ENCODE data around the gene NPBWR2.

DNA sequence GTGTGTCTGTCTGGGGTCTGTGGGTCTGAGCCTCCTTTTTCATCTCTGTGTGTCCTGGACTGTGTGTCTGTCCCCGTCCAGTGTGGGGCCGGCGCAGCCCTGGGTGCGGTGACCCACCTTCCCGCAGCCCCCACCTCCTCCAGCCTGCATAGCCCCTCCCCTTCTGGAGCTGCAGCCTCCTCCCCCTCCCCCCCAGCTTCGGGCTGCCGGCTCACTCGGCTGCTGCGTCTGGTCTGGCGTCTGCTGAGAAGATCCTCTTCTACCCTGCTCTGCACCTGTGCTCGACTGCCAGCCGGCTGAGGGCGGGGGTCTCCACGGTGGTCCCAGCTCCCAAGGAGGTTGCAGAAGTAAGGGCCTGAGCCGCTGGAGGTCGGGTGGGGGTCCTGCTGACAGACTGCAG is 15.6 kb downstream of the NPBWR2 start:
- no peak for TF ChIP-seq POLR2A (IDR thresholded peaks at IDR 0.05)
- TF ChIP-seq, protein P1, sequence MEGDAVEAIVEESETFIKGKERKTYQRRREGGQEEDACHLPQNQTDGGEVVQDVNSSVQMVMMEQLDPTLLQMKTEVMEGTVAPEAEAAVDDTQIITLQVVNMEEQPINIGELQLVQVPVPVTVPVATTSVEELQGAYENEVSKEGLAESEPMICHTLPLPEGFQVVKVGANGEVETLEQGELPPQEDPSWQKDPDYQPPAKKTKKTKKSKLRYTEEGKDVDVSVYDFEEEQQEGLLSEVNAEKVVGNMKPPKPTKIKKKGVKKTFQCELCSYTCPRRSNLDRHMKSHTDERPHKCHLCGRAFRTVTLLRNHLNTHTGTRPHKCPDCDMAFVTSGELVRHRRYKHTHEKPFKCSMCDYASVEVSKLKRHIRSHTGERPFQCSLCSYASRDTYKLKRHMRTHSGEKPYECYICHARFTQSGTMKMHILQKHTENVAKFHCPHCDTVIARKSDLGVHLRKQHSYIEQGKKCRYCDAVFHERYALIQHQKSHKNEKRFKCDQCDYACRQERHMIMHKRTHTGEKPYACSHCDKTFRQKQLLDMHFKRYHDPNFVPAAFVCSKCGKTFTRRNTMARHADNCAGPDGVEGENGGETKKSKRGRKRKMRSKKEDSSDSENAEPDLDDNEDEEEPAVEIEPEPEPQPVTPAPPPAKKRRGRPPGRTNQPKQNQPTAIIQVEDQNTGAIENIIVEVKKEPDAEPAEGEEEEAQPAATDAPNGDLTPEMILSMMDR (IDR thresholded peaks at IDR 0.05): no peak
